Neural progenitor cell (in vitro differentiated cells): ENCODE measurements around the gene EIF4E. TPM values are rescaled to one million over a fixed set of nuclear protein-coding genes. Genes with fewer than 3 reads are reported as not detected.
"Not testable (repeated sequence)": the region's sequence is repeated elsewhere in the genome, so short reads cannot be mapped to it uniquely, and the experiment has no call there.

Experiments
- DNase-seq: peaks from one replicate; pipeline ENCODE4 v3.0.0-alpha.2; 2016; ENCODE audit warnings: low spot score
- H2AFZ ChIP-seq: fragments of 200-600 bp; sonication (generic); replicated peaks from 2 replicates; pipeline ENCODE4 v1.6.1; 2016; ENCODE audit warnings: antibody characterized with exemption
- H3F3A ChIP-seq: fragments of 200-600 bp; sonication (generic); 2 replicates; pipeline ENCODE4 v1.6.1; 2016; ENCODE audit warnings: antibody characterized with exemption, low read depth
- H3K27ac ChIP-seq: fragments of 200-600 bp; sonication (generic); 2 replicates; pipeline ENCODE4 v1.5.1; 2016; ENCODE audit warnings: mild to moderate bottlenecking
- H3K27me3 ChIP-seq: fragments of 200-600 bp; sonication (generic); 2 replicates; pipeline ENCODE4 v1.6.1; 2016; ENCODE audit warnings: mild to moderate bottlenecking, moderate library complexity
- H3K36me3 ChIP-seq: fragments of 200-600 bp; sonication (generic); 2 replicates; pipeline ENCODE4 v1.5.1; 2016
- H3K4me1 ChIP-seq: fragments of 200-600 bp; sonication (generic); 2 replicates; pipeline ENCODE4 v1.6.1; 2016; ENCODE audit warnings: mixed run types
- H3K4me2 ChIP-seq: fragments of 200-600 bp; sonication (generic); 2 replicates; pipeline ENCODE4 v1.6.1; 2016
- H3K4me3 ChIP-seq: fragments of 200-600 bp; sonication (generic); 2 replicates; pipeline ENCODE4 v1.5.1; 2016
- H3K79me2 ChIP-seq: fragments of 200-600 bp; sonication (generic); 2 replicates; pipeline ENCODE4 v1.6.1; 2016; ENCODE audit warnings: low read depth
- H3K9ac ChIP-seq: fragments of 200-600 bp; sonication (generic); 2 replicates; pipeline ENCODE4 v1.6.1; 2016
- H3K9me3 ChIP-seq: fragments of 200-600 bp; sonication (generic); 2 replicates; pipeline ENCODE4 v1.5.1; 2016; ENCODE audit warnings: low read depth
- H4K20me1 ChIP-seq: fragments of 200-600 bp; sonication (generic); 2 replicates; pipeline ENCODE4 v1.6.1; 2016; ENCODE audit warnings: low read depth
- H3K27ac Mint-ChIP-seq: 3 replicates; pipeline ENCODE4 v1.8.0; 2021; ENCODE audit warnings: mixed read lengths
- H3K27me3 Mint-ChIP-seq: 2 replicates; pipeline ENCODE4 v1.8.0; 2022; ENCODE audit warnings: low read depth, mild to moderate bottlenecking, inconsistent platforms, moderate library complexity, mixed read lengths; ENCODE audit not compliant: insufficient read depth
- H3K36me3 Mint-ChIP-seq: 3 replicates; pipeline ENCODE4 v1.8.0; 2021; ENCODE audit warnings: mixed read lengths
- H3K4me1 Mint-ChIP-seq: 3 replicates; pipeline ENCODE4 v1.8.0; 2021; ENCODE audit warnings: mixed read lengths
- H3K4me3 Mint-ChIP-seq: 3 replicates; pipeline ENCODE4 v1.8.0; 2021; ENCODE audit warnings: mild to moderate bottlenecking, moderate library complexity, mixed read lengths
- H3K9me3 Mint-ChIP-seq: 3 replicates; pipeline ENCODE4 v1.8.0; 2020; ENCODE audit warnings: mixed read lengths
- EZH2 ChIP-seq: fragments of 200-600 bp; sonication (generic); IDR thresholded peaks from 2 replicates; pipeline ENCODE4 v1.6.1; 2017; ENCODE audit warnings: antibody characterized with exemption, mild to moderate bottlenecking, moderate library complexity
- EZH2phosphoT487 ChIP-seq: fragments of 200-600 bp; sonication (generic); IDR thresholded peaks from 2 replicates; pipeline ENCODE4 v1.6.1; 2017; ENCODE audit warnings: antibody characterized with exemption
- total RNA-seq: library from RNA; depleted of rRNA; stranded (reverse); fragments of >200 nt; gene quantifications from 2 replicates; pipeline ENCODE4 v1.2.3, GENCODE V29; 2015; ENCODE audit warnings: low replicate concordance
- TF ChIP-seq, protein P1 (sequence below): fragments of 200-600 bp; sonication (generic); IDR thresholded peaks from 2 replicates; pipeline ENCODE4 v1.5.1; 2017; ENCODE audit warnings: antibody characterized with exemption, mild to moderate bottlenecking

EIF4E gene
- total RNA-seq, 1 donor from 2014 or later = 340 TPM

DNA sequence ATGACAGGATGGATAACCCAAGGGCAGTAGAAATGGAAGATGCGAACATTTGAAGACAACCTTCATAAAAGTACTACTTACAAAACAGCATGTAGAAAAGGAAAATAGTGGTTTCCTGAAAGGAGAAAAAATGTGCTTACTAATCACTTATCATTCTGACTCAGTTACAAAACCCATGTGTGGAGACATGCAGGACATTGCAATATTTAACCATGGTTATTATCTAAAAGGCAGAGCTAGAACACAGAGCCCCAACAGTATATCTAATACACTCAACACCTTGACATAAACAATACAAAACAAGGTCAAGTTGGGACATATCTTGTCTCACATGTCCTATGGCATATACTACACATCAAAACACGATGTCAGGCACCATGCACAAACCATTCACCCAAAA, 55.9 kb downstream of the EIF4E start:
- peaks cover 3% of the 10 kb centered on the region for H3K27me3 Mint-ChIP-seq
- Histone ChIP-seq H3K27ac (no peak overlapping the region), H3K4me2 (no peak overlapping the region), H3F3A (peaks cover 4% of the 10 kb centered on the region), H3K36me3 (peaks cover 3% of the 10 kb centered on the region), H4K20me1 (no peaks in the 10 kb centered on the region), H3K9me3 (no peaks in the 10 kb centered on the region), H3K4me1 (no peaks in the 10 kb centered on the region), H3K79me2 (no peaks in the 10 kb centered on the region), H3K27me3 (no peaks in the 10 kb centered on the region), H2AFZ (no peak overlapping the region), H3K9ac (no peak overlapping the region), H3K4me3 (no peak overlapping the region)
- no peak overlapping the region for H3K4me3 Mint-ChIP-seq
- peaks cover 2% of the 10 kb centered on the region for H3K9me3 Mint-ChIP-seq
- no peak overlapping the region for H3K27ac Mint-ChIP-seq
- DNase-seq = no peak
- TF ChIP-seq EZH2 (no peak), EZH2phosphoT487 (no peak)
- TF ChIP-seq, protein P1, sequence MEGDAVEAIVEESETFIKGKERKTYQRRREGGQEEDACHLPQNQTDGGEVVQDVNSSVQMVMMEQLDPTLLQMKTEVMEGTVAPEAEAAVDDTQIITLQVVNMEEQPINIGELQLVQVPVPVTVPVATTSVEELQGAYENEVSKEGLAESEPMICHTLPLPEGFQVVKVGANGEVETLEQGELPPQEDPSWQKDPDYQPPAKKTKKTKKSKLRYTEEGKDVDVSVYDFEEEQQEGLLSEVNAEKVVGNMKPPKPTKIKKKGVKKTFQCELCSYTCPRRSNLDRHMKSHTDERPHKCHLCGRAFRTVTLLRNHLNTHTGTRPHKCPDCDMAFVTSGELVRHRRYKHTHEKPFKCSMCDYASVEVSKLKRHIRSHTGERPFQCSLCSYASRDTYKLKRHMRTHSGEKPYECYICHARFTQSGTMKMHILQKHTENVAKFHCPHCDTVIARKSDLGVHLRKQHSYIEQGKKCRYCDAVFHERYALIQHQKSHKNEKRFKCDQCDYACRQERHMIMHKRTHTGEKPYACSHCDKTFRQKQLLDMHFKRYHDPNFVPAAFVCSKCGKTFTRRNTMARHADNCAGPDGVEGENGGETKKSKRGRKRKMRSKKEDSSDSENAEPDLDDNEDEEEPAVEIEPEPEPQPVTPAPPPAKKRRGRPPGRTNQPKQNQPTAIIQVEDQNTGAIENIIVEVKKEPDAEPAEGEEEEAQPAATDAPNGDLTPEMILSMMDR = no peak
- H3K36me3 Mint-ChIP-seq = peaks cover 18% of the 10 kb centered on the region
- H3K4me1 Mint-ChIP-seq = no peaks in the 10 kb centered on the region

DNA sequence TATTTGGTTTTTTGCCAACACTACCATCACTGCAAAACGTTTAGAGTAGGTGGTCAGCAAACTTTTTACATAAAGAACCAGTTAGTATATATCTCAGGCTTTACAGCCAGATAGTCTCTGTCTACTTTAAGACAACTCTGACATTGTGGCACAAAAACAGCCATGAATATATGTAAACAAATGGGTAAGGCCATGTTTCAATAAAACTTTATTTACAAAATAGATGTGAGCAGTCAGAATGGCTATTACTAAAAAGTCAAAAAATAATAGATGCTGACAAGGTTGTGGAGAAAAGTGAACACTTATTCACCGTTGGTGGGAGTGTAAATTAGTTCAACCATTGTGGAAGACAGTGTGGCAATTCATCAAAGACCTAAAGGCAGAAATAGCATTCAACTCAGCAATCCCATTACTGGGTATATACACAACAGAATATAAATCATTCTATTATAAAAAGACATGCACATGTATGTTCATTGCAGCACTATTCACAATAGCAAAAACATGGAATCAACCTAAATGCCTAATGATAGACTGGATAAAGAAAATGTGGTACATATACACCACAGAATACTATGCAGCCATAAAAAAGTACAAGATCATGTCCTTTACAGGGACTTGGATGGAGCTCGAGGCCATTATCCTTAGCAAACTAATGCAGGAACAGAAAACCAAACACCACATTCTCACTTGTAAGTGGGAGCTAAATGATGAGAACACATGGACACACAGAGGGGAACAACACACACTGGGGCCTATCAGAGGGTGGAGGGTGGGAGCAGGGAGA, 56.6 kb downstream of the EIF4E start:
- not testable (repeated sequence) for H3K79me2 ChIP-seq, H3K4me1 Mint-ChIP-seq, DNase-seq

DNA sequence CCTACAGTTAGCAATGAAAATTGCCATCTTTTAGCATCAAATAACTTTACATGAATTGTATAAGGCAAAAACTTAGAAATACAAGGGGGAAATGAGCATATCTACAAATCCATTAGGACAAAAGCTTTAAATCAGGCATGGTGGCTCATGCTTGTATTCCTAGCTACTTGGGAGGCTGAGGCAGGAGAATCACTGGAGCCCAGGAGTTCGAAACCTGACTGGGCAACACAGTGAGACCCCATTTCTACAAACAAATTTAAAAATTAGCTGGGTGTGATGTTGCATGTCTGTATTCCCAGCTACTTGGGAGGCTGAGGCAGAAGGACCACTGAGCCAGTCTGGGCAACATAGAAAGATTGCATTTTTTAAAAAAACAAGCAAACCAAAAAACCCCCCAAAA, 61.3 kb downstream of the EIF4E start:
- TF ChIP-seq, protein P1 = no peak
- TF ChIP-seq EZH2phosphoT487 (no peak), EZH2 (no peak)
- Histone ChIP-seq H3K4me3 (no peak overlapping the region), H2AFZ (no peak overlapping the region), H3K36me3 (no peaks in the 10 kb centered on the region), H3K4me2 (no peak overlapping the region), H3F3A (no peaks in the 10 kb centered on the region), H3K4me1 (no peaks in the 10 kb centered on the region), H3K9me3 (no peaks in the 10 kb centered on the region), H3K27me3 (no peaks in the 10 kb centered on the region), H4K20me1 (no peaks in the 10 kb centered on the region), H3K79me2 (no peaks in the 10 kb centered on the region), H3K9ac (no peak overlapping the region), H3K27ac (no peak overlapping the region)
- H3K4me1 Mint-ChIP-seq = no peaks in the 10 kb centered on the region
- no peak overlapping the region for H3K27ac Mint-ChIP-seq
- DNase-seq = no peak
- peaks cover 4% of the 10 kb centered on the region for H3K27me3 Mint-ChIP-seq
- no peak overlapping the region for H3K4me3 Mint-ChIP-seq
- H3K36me3 Mint-ChIP-seq = no peaks in the 10 kb centered on the region
- peaks cover 2% of the 10 kb centered on the region for H3K9me3 Mint-ChIP-seq

More for the DNA sequence above, 56.6 kb downstream of the EIF4E start:
- H3K4me2 ChIP-seq, H3K4me1 ChIP-seq, H3K9me3 Mint-ChIP-seq, H3K27me3 ChIP-seq, H4K20me1 ChIP-seq, H3K27ac ChIP-seq, H3K27me3 Mint-ChIP-seq, H2AFZ ChIP-seq, H3F3A ChIP-seq, H3K4me3 ChIP-seq, H3K36me3 ChIP-seq, H3K9me3 ChIP-seq, H3K9ac ChIP-seq: not testable (repeated sequence)
- Mint-ChIP-seq H3K4me3 (peak overlapping the region; percentile 28), H3K36me3 (peaks cover 12% of the 10 kb centered on the region), H3K27ac (peak overlapping the region; percentile 61)

DNA sequence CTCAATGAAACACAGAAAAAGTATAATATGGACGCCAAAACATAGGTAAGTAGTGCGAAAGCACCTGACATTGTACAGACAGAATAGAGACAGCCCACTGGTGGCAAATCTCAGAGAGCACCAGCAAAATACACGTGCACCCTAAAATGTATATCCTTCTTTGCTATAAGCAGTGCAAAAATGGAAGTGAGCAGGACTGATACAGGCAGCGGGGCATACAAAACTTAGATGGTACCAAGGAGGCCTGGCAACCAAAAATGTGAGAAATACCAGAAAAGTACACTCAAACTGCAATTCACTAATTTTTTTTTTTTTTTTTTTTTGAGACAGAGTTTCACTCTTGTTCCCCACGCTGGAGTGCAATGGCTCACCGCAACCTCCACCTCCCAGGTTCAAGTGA, 63.9 kb downstream of the EIF4E start:
- Histone ChIP-seq H3K4me1 (no peaks in the 10 kb centered on the region), H3K27me3 (no peaks in the 10 kb centered on the region), H4K20me1 (no peaks in the 10 kb centered on the region), H3K4me3 (no peak overlapping the region), H2AFZ (no peak overlapping the region), H3K27ac (no peak overlapping the region), H3K4me2 (no peak overlapping the region), H3F3A (no peaks in the 10 kb centered on the region), H3K9me3 (no peaks in the 10 kb centered on the region), H3K9ac (no peak overlapping the region), H3K79me2 (no peaks in the 10 kb centered on the region), H3K36me3 (no peaks in the 10 kb centered on the region)
- H3K27ac Mint-ChIP-seq = no peak overlapping the region
- no peaks in the 10 kb centered on the region for H3K9me3 Mint-ChIP-seq
- H3K4me3 Mint-ChIP-seq = no peak overlapping the region
- H3K27me3 Mint-ChIP-seq = peaks cover 2% of the 10 kb centered on the region
- no peaks in the 10 kb centered on the region for H3K4me1 Mint-ChIP-seq
- TF ChIP-seq EZH2 = no peak
- TF ChIP-seq, protein P1 = no peak
- no peak for TF ChIP-seq EZH2phosphoT487
- DNase-seq = no peak
- H3K36me3 Mint-ChIP-seq = no peaks in the 10 kb centered on the region
